ENCODE measurements around the gene CBLC.

The CBLC gene

DNA sequence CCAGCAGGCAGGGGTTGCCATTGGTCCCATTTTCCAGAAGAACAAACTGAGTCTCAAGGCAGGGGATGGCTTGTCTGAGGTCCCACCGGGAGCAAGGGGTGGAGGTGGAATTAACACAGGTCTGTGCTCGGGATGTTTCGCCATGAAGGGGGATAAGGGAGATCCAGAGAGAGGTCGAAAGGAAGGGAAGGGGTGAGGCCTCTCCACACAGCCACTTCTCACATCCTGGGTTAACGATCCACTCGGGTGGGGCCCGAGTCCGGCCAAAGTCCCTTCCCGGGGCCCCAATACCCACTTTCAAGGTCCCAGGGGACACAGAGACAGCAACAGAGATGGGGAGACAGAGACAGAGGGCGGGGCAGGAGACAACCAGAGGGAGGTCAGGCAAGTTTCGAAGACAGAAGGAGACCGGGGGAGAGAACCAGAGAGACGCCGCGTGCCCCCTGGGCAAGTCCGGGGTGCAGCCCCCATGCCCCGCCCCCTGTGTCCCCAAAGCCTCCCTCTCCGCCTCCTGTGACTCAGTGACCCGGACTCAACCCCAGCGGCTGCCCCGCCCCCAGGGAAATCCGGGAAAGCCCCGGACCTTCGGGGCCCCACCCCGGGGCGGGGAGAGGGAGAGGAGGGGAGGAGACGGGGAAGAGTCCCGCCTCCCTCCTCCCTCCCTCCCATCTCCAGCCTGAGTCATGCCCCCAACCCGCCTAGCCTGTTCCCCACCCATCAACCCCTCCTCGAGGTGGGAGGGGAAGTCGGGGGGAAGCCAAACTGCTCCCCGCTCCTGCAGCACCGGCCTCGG, 30.5 kb upstream of the CBLC start:
- peak; percentile 93 for DNase-seq

DNA sequence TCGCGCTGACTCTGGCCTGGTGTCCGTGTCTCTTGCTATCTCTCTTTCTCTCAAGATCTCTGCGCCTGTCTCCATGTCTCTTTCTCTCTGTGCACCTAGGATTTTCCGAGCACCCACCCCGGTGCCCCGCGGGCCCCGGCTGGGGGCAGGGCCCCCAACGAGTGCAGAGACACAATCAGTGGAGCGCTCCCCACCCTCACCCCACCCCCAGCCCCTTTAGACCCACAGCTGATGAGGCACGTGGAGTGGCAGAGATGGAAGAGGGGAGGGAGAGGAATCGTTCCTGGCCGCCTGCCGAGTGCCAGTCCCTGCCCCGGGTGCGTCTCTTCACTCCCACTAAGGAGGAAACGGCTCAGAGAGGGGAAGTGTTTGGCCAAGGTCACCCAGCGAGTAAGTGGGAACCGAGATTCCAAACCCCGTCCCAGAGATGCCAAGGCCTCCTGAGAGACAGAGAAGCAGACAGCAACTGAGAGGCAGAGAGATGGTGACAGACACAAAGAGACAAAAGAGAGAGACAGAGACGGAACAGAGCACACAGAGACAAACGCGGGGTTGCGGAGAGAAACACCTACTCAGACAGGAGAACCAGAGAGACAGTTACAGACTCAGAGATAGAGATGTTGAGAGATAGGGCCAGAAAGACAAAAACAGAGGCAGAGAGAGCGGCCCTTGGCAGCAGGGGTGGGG, 29.8 kb upstream of the CBLC start:
- DNase-seq = no peak

GRCh38 chr19:44748426-44749254, 29.1 kb upstream of the CBLC start, which contains the start of gene BCL3:
TSS of gene BCL3 (plus strand) at chr19:44748708. CDS start at chr19:44748791, 83 bp downstream.
- DNase-seq = peak; percentile 82

DNA sequence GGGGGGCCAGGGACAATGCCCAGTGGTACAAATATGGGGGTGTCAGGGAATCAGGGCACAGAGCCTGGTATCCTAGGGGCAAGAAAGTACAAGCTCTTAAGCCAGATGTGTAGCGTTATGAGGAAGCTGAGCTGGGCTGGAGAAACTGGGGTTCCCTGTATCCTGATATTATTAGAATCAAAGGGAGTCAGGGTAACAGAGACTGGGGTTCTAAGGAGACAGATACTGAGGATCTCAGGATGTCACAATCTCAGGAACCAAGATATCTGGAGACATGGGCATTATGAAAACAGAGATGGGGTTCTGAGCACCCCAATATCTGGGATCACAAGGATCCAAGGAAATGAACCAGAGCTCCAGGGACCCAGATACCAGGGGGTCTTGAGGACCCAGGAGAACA, 28.4 kb upstream of the CBLC start:
- DNase-seq = no peak

DNA sequence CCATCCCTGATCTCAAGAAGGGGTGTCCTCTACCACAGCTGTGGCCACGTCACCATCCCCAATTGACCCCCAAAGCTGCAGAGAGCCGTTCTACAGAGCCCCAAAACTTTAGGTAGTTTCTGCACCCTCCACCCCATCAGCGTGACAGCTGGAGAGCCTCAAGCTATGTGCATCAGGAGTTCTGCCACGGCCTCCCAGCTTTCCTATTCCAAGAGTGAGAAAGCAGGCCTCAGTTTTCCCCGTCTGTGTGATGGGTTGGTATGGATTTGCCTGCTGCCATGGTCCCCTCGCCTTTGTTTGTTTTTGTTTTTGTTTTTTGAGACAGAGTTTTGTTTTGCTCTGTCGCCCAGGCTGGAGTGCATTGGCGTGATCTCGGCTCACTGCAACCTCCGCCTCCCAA, 27.7 kb upstream of the CBLC start:
- no peak for DNase-seq

DNA sequence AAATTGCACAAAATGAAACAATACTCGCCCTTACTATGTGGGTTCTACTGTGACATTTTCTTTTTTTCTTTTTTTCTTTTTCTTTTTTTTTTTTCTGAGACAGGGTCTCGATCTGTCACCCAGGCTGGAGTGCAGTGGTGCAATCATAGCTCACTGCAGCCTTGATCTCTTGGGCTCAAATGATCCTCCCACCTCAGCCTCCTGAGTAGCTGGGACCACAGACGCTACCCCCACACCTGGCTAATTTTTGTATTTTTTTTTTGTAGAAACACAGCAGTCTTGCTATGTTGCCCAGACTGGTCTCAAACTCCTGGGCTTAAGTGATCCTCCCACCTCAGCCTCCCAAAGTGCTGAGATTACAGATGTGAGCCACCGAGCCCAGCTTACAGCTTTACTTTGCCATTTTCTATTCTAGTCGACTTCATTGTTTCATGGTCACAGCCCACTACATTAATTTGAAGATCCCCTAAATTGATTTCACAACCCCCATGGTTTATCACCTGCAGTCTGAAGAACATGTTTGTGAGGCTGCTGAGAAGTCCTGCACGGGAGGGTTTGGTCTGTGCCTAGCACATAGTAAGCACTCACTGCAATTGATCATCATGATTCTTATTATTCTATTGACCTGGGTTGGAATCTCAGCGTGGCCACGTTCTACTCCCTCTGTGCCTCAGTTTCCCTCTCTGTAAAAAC, 25.4 kb upstream of the CBLC start:
- no peak for DNase-seq

GRCh38 chr19:44752816-44753625, 24.7 kb upstream of the CBLC start:
- DNase-seq = peak; percentile 98

DNA sequence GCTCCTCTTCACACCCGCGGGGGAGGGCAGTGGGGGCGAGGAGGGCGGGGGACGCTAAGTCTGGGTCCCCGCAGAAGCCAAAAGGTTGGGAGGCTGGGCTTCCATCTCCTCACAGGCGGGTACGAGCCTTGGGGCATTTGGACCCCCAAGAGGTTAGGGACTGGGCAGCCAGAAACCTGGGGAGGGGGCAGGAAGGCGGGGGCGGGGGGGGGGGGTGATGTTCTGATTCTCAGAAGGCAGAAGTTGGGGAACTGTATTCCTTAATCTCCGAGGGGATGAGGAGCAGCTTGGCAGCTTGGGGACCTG, 24.1 kb upstream of the CBLC start:
- no peak for DNase-seq

- DNase-seq = peak; percentile 91
These were observed 23.5 kb upstream of the CBLC start for GRCh38 chr19:44753932-44754749.

- DNase-seq = no peak
These were observed 23.0 kb upstream of the CBLC start for GRCh38 chr19:44754750-44755080.

DNA sequence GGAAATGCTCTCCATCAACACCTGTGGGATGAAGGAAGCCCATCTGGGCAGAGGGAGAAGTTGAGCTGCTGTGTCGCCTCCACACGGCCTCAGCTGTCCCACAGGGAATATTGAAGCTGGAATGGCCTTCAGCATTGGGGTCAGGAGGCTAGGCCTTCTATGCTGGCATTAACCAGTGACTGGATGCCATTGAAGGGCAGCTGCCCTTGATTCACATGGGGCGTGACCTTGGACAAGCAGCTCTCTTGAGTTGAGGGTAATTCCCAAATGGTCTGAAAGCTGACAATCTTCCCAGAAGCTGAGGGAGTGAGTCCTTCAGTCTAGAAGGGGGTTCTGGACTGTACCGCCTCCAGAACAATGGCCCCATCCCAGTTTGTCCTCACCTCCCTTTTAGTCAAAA, 22.5 kb upstream of the CBLC start:
- DNase-seq = no peak

DNA sequence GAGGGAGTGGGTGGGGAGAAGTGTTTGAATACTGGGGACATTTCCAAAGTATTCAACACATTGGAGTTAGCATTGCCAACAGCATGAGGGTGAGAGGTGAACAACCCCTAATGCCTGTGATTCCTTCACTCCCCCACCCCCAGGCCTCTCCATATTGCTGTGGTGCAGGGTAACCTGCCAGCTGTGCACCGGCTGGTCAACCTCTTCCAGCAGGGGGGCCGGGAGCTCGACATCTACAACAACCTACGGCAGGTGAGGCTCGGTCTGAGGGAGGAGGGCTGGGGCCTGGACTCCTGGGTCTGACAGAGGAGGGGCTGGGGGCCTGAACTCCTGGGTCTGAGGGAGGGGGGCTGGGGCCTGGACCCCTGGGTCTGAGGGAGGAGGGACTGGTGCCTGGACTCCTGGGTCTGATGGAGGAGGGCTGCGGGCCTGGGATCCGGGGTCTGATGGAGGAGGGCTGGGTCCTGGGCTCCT, 21.6 kb upstream of the CBLC start:
- DNase-seq = no peak

DNA sequence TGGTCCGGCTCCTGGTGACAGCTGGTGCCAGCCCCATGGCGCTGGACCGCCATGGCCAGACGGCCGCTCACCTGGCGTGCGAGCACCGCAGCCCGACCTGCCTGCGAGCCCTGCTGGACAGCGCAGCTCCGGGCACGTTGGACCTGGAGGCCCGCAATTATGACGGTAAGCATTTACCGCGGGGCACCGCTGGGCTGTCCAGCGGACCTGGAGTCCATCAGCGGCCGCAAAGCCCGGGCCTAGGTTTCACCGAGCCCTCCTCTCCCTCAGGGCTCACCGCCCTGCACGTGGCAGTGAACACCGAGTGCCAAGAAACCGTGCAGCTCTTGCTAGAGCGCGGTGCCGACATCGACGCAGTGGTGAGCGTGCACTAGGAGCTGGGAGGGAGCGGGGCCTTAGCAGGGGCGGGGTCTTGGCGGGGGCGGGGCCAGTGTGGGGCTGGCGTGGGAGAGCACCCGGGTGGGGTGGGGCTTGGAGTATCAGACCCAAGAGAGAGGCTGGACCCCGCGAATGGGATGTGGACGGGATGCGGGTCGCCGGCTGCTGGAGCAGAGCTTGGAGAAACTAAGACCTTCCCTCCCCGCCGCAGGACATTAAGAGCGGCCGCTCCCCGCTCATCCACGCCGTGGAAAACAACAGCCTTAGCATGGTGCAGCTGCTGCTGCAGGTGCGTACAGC, 20.5 kb upstream of the CBLC start:
- no peak for DNase-seq

GRCh38 chr19:44757735-44758505, 19.8 kb upstream of the CBLC start:
- DNase-seq = no peak

DNA sequence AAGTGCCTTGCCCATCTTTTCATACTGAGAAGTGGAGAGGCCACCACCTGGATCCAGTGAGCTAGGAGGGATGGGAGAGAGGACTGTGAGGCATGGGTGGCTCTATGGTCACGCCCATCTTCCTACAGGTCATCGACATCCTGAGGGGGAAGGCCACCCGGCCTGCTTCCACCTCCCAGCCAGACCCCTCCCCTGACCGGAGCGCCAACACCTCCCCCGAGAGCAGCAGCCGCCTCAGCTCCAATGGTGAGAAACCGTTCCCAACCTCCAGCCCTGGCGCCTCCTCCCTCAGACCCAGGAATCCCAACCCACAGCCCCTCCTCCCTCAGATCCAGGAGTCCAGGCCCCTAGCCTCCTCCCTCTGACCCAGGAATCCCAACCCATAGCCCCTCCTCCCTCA, 19.1 kb upstream of the CBLC start:
- no peak for DNase-seq

DNA sequence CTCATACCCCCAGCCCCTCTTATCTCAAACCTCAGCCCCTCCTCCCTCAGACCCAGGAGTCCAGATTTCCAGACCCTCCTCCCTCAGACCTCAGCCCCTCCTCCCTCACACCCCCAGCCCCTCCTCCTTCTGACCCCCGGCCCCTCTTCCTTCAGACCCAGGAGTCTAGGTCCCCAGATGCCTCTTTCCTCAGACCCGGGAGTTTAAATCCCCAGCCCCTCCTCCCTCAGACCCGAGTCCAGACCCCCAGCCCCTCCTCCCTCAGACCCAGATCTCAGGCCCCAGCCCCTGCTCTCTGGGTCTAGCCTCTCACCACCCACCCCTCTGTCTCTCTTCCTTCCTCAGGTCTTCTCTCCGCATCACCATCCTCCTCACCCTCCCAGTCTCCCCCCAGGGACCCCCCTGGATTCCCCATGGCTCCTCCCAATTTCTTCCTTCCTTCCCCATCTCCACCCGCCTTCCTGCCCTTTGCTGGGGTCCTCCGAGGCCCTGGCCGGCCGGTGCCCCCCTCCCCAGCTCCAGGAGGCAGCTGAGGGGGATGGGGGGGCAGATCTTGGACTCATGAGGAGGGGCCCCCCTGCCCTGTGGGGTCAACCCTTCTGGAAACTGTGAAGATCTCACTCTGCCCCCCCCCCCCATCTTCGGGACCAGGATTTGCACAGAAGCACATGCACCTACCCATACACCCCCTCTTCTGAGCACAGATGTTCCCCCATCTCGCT, 18.4 kb upstream of the CBLC start:
- no peak for DNase-seq

GRCh38 chr19:44762038-44762437, 15.7 kb upstream of the CBLC start:
- DNase-seq = no peak

- DNase-seq = no peak
These were observed 12.4 kb upstream of the CBLC start for GRCh38 chr19:44765033-44765948.

Data from NK-92 treated with Interleukin-12 subunit alpha and Interleukin-12 subunit beta, amount 100 ng/mL, for 24 hours (cell line).